ENCODE measurements around the gene NFAM1.

The NFAM1 gene, protein sequence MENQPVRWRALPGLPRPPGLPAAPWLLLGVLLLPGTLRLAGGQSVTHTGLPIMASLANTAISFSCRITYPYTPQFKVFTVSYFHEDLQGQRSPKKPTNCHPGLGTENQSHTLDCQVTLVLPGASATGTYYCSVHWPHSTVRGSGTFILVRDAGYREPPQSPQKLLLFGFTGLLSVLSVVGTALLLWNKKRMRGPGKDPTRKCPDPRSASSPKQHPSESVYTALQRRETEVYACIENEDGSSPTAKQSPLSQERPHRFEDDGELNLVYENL

DNA sequence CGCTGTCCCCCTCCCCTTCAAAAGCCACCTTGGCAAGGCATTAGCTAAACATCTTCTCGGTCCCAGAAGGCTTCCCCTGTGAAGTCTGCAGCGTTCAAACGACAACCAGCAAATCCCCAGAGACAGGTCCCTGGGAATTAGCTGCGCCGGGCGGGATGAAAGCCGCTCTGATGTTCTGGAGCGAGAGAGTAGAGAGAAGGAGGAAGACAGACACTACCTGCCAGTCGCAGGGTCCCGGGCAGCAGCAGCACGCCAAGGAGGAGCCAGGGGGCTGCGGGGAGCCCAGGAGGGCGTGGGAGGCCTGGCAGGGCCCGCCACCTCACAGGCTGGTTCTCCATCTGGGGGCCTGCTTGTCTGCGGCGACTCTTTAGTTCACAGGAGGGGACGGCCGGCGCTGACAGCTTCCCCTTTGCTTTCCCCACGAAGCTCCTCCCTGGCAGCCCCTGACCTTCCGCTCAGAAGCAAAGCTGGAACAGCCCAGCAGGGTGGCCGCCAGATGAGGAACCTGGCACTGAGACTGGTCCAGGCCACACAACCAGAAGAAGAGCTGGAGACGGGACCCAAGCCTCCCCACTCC lies at the start of gene NFAM1:
NFAM1 (minus strand) TSS at position 384 of the 577 bp plus-strand sequence; CDS start at position 338, 46 bp downstream.
- no peak for DNase-seq (ENCODE audit: low read depth)

DNA sequence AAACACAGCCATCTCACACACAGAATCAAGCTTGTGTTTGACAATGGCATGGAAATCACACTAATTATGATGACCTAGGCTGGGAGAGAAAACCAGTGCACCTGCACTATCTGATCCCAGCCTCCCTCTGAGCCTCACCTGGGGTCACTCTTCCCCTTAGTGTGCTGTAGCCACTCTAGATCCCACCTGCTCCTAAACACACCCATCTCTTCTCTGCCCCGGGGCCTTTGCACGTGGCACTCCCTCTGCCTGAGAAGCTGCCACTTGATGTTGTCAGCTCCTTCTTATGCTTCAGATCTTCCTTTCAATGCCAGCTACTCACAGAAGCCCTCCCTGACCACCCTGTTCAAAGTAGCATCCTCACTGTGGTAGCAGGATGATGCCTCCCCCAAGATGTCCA lies 42.9 kb upstream of the NFAM1 start:
- no peak for DNase-seq (ENCODE audit: low read depth)

DNA sequence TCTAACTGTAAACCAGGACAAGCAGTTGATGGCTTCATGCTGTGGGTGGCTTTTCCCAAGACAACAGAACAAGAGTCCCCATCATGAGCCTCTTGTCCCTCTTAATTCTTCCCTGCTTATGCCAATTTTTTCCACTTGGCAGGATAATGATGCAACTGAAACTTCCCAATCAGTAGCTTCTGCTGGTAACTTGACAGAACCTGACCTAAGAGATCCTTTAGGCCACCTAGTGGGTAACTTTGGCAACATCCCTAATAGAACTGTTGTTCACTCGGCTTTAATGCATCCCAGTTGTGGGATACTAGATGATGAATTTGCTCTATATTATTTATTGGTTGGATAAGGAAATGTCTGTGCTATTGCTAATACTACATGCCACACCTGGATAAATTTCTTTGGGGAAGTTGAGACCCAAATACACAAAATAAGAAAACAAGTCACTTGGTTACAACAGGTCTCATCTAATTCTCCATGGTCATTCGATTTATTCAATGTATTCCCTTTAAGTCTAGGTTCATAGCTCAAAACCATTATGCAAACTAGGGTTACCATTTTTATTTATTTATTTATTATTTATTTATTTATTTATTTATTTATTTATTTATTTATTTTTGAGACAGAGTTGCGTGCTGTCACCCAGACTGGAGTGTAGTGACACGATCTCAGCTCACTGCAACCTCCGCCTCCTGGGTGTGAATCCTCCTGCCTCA lies 41.4 kb upstream of the NFAM1 start:
- no peak for DNase-seq (ENCODE audit: low read depth)

DNA sequence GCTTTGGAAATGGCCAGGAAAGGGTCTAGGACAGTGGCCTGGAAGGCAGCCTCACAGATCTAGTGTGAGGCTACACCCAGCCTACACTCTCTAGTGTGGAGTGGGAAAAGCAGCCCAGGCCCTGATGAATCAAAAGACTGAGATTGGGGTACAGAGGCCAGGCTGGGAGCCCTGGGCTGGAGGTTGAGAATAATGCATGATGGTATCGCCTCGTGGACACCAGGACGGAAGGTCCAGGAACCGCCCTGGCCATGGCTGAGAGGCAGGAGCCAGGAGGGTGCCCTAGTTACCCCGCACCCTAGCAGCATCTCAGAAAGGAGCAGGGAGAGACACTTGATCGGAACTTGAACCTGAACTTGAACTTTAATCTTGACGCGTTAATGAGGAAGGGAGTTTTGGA lies 40.5 kb upstream of the NFAM1 start:
- no peak for DNase-seq (ENCODE audit: low read depth)

DNA sequence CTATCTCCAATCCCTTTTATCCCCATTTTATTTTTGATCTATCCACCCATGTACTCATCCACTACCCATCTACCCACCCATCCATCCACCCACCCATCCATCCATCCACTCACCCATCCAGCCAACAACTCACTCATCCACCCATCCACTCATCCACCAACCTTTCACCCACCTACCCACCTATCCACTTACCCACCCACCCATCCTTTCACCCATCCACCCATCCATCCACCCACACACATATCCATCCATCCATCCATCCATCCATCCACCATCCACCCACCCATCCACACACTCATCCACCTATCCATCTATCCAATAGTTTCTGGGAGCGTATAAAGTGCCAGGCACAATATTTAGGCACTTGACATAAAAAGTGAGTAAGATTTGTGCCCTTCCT lies 39.2 kb upstream of the NFAM1 start:
- no peak for DNase-seq (ENCODE audit: low read depth)

DNA sequence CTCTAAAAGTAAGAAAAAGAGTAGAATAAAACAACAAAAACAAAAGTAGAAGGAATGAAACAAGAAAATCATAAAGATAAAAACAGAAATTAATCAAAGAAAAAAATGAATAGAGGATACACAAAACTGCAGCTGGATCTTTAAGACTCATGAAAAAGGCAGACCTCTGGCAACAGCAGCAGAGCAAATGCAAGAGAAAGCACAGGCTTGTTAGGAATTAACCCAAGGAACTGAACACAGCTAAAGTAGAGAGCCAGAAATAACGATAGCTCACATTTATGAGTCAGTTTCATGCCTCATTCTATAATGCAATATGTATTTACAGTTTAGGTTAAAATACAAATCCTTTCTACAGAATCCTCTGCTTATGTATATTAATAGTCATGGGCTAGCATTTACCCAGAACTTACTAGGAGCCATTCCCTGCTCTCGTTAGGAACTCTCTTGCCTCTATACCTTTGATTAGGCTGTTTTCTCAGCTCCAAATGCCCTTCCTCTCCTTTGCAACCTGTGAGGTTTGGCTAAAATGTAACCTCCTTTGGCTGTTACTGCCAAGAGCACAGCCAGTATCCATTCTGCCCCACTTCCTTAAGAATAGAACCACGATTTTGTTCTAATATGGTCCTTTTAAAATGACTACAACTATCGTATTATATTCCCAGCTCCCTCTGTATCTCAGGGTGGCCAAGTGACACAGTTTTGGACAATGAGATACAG lies 38.3 kb upstream of the NFAM1 start:
- no peak for DNase-seq (ENCODE audit: low read depth)

DNA sequence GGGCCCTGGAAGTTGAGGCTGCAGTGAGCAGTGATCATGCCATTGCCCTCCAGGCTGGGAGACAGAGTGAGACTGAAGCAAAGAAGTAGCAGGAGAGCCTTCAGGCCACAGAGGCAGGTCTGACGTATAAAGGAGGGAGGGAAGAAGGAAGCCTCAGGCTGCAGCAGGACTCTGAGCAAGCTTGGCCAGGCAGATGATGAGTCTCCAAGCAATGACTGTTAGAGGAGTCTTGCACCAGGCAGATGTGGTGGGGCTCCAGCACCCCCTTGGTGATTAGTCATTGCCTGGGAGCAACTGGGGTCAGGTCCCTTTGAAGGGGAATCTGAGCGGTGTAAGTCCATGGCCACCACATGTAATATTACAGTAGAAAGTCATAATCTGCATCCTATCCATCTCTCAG lies 36.6 kb upstream of the NFAM1 start:
- no peak for DNase-seq (ENCODE audit: low read depth)

DNA sequence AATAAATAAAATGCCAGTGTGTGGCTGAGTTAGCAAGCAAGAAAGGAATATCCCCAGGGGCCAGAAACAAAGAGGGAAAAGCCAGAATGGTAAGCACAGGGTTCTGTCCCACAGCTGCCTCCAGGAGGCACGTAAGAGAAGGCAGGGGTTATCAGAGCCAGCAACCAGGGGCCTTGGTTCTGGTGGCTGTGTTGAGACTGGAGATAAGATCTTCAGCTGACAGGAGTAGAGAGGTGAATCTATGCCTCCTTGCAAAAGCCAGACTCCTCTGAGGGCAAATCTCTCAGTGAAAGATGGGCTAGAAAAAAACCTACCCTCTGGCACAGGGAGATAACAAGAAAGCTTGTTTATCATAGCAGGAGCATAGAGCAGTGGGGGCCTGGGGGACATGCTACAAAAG lies 29.8 kb upstream of the NFAM1 start:
- no peak for DNase-seq (ENCODE audit: low read depth)

DNA sequence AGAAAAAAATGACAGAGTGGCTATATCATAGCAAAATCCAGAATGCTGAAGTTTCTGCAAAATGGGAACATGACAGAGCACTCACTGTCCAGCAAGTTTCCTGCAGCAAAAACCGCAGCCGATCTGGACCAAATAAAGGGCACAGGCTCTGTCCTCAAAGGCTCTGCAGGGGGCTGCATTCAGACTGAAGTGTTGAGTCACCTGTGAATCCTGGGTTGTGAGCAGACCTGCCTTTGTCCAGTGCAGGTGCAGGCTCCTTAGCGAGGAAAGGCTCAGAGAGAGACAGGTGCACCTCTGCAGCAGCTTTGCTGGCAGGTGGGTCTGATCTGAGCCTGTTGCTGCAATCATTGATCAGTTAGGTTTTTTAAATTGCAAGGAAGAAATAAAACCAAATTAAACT lies 29.3 kb upstream of the NFAM1 start:
- DNase-seq (ENCODE audit: low read depth) = no peak

DNA sequence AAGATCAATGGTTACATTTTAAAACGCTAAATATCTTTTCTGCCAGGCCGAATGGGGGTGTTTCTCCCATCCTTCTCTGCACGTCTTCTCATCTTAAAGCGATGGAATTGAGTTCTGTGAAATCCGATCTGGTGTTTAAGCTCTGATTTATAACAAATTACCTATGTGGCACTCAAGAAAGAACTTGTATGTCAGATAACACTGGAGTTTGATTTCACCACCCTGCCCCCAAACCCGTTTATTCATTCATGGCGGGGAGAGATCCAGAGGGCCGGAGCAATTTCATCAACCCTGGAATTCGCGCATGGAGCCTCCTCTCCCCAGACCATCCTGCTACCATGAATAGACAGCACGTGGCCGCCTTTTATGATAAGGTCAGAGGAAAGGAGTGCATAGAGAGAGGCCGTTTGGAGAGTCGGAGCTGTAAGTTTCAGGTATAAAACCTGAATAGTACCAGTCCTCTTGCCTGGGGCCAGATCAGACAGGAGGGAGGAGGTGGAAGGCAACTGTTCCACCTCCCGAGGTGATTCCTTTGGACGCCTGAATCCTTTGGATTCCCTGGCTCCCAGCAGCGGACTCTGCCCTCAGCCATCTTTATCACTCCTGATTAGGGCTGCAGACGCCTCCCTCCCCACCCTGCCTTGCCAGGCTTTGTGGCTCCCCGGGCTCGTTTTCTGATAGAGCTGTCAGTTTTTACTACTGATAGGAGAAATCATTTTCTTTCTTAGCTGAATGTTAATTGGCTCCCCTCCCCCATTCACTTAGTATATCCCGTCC lies 27.3 kb upstream of the NFAM1 start:
- DNase-seq (ENCODE audit: low read depth) = no peak

DNA sequence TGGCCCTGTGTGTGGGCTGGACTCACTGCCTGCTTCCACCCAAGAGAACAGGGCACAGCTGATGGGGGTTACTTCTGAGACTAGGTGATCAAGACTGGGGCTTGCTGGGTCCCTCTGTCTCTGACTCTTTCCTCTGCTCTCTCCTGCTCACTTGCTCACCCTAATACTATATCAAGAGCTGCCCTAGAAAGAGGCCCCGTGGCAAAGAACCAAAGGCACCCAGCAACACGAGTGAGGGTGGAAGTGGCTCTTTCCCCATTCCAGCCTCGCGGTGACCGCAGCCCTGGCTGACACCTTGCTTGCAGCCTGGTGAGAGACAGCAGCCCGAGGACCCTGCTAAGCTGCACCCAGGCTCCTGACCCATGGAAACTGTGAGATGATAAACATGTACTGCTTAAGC lies 20.7 kb upstream of the NFAM1 start:
- no peak for DNase-seq (ENCODE audit: low read depth)

DNA sequence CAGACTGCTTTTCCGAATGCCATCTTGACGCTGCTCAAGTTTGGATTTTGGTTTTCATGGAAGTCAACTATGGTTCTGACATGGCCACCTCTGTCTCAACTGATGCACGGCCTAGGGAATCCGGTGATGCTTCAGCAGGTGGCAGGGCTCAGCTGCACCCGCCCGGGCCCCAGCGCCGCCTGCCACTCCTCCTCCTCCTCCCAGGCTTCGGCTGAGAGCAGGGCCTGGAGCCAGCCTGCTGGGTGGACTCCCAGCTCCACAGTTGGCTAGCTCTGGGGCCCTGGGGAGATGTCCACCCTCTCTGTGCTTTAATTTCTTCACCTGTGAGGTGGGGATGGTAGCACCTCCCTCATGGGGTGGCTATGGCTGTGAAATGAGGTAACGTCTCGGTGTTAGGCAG lies 20.3 kb upstream of the NFAM1 start:
- DNase-seq (ENCODE audit: low read depth) = no peak

DNA sequence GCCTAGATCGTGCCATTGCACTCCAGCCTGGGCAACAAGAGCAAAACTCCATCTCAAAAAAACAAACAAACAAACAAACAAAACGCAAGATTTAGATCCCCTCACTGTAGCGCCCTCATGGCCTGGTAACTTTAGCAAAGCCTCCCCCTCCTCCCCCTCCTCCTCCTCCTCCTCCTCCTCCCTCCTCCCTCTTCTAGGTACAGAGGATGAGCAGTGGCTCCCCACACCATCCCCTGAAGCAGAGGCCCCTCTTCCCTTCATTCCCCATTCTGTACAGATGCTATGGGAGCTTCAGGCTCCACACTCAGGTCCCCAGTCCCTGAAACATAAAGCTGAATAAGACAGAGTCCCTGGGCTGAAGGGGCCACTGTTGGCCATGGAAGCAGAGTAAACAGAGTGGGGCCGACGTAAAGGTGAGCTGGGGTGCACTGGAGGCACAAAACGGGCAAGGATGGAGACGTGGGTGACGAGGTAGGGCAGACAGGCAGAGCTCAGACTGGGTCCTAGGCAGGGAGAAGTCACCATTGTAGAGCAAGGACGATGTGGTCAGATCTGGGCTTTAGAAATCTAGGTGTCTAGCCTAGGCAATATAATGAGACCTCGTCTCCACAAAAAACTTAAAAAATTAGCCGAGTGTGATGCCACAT lies 19.4 kb upstream of the NFAM1 start:
- DNase-seq (ENCODE audit: low read depth) = no peak

DNA sequence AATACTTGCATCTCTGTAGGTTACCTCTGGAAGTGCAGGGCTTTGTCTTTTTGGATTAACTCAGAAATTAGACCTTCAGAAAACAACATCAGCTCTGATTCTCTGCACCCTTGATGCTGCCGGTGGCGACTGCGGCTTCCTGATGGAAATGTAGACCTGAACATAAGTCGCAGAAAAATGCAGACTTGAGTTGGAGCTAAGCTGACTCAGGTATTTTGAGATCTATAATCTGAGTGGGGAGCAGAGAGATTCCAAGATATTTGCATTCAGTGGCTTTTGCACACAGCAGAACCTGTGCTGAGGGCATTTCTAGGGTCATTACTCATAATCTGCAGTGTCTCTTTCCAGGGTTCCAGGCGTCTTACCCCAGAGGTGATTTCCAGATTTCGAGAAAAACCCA lies 18.7 kb upstream of the NFAM1 start:
- DNase-seq (ENCODE audit: low read depth) = no peak

DNA sequence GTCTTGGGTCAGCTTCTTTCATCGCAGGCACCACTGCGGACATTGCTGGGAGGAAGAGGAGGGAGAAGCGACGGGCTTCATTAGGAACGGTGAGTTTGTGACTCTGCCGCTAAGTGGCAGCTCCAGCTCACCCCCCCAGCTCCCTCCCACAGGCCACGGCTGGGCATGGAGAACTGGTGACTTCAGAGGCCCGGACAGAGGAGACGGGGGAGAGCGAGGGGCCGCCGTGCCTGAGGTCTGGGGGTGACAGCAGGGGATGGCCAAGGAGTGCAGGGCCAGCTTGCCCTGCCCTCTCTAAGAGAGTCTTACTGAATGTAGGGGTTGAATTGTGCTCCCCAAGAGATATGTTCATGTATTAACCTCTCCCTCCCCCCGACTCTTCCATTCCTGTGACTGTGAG lies 13.9 kb upstream of the NFAM1 start:
- DNase-seq (ENCODE audit: low read depth) = no peak

DNA sequence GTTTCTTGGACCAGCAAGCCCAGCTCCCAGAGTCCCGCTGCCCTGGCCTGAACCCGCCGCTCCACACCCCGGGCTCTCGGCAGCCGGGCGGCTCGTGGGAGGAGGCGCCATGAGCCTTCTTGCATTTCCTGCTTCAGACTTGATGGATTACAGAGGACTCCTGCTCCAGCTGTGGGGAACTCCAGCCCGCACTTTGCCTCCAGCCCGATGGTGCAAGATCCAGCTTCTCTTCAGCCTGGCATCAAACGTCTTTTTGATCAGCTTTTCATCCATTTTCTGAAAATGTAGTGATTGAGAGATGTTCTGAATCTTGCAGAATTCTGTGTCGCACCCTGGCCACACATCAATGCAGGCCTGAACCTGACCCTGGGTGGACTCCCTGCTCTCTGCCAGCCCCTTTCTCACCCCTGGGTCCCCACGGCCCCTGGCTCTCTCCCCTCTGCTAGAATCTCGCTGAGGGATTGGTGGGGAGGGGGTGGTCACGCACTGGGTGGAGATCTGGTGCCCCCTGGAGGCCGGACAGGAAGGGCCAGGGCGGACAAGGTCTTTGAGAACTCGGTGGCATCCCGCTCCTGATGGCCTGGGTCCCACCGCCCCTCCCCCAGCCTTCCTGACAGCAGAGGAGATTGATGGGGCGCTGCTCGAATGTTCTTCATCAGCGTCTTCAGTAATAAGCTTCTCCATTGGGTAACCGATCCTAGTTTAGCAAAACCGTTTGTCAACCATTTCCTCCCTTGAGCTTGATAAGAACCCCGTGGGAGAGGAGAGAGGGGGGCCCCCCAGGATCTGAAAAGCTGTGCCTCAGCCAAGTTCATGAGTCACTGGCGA lies 12.1 kb upstream of the NFAM1 start:
- peak; percentile 45 for DNase-seq (ENCODE audit: low read depth)

DNA sequence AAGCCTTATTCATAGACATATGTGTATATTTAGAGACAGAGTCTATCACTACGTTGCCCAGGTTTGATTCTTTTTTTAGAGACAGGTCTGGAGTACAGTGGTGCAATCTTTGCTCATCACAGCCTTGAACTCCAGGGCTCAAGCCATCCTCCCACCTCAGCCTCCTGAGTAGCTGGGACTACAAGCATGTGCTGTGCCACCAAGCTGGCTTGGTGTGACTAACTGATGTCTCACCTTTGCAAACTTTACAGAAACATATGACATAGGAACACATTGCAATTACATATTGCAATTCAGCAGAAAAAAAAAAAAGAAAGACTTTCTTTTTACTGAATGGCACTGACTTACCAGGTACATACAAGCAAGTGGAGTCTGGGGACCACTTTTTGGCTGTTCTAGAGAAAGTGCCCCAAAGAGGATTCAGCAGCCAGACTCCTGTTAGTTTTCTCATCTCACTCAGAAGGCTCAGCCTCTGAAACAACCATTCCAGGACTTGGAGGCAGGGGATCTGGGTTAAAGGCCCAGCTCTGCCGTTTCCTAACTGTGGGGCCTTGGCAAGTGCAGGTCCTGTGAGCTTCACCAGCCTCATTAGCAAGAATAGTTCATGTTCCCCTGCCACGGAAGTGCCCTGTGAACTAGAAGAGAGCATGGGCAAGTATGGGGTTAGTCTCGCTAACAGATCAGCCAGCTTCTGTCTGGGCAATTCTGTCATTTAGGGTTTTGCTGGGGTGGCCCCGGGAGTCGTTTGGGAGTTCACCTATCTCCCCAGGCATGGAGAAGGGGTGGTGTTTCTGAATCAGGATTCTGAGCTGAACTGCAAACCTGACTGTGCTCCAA lies 11.3 kb upstream of the NFAM1 start:
- DNase-seq (ENCODE audit: low read depth) = no peak

DNA sequence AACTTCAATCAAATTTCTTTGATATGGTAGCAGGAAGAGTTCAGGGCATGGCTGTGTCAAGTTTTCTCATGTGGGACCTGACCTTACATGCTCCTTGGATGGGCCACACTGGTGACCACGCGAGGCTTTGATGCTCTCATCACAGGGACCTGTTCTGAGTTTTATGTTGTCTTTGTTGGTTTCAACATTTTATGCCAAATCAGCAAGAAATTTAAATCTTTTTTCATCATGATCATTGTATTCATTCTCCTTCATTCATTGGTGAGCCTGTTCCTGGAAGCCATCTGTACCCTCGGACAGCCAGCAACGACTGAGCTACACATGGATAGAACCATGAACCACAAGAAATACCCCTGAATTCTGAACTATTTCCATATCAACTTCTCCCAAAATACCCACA lies 10.5 kb upstream of the NFAM1 start:
- no peak for DNase-seq (ENCODE audit: low read depth)

DNA sequence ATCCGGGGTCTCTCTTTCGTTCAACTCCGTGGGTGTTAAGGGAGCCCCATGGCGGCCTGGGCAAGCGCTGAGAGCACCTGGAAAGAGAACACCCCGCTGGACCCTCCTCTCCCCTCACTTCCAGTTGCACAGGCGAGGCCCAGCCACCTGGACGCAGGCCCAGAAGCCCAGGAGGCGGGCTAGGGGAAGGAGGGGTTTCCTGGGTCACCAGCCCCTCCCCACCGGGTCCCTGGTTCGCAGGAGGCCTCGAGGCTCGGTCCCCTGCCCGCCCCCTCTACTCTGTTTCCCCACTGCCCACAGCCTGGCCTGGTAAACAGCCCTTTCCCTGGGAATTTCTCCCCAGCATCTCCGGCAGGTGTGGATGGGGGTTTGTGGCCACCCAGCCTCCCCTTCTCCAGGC lies 8.5 kb upstream of the NFAM1 start:
- DNase-seq (ENCODE audit: low read depth) = no peak

Measured in stimulated activated CD8-positive, alpha-beta memory T cell treated with anti-CD3 and anti-CD28 coated beads, Interleukin-12 subunit alpha, Interleukin-12 subunit beta, amount 100 ng/mL, for 4 hours (primary cell).